BLaER1 treated with 17β-estradiol and CSF1 and Interleukin-3, amounts not matched to agents 10 nM and 100 nM (cell line): ENCODE results near the gene RAB43.

Experiments used
- H3K27ac ChIP-seq, 11 experiments: shearing (Covaris generic); formaldehyde crosslinking; 2 replicates each; pipeline ENCODE4 v1.8.1; 2022
- H3K27me3 ChIP-seq, 11 experiments: shearing (Covaris generic); formaldehyde crosslinking; 2 replicates each; pipeline ENCODE4 v1.8.1; 2022
- H3K36me3 ChIP-seq, 11 experiments: shearing (Covaris generic); formaldehyde crosslinking; 2 replicates each; pipeline ENCODE4 v1.8.1; 2022
- H3K4me1 ChIP-seq, 10 experiments: shearing (Covaris generic); formaldehyde crosslinking; 2 replicates each; pipeline ENCODE4 v1.8.1; 2022
- H3K4me2 ChIP-seq, 11 experiments: shearing (Covaris generic); formaldehyde crosslinking; 2 replicates each; pipeline ENCODE4 v1.8.1; 2022
- H3K4me3 ChIP-seq, 10 experiments: shearing (Covaris generic); formaldehyde crosslinking; 2 replicates each; pipeline ENCODE4 v1.8.1; 2022
- H3K9ac ChIP-seq, 11 experiments: shearing (Covaris generic); formaldehyde crosslinking; 2 replicates each; pipeline ENCODE4 v1.8.1; 2022
- H3K9me3 ChIP-seq, 11 experiments: shearing (Covaris generic); formaldehyde crosslinking; replicated peaks in 1 of 11; 2 replicates each; pipeline ENCODE4 v1.8.1; 2022
- H4K20me1 ChIP-seq, 11 experiments: shearing (Covaris generic); formaldehyde crosslinking; 2 replicates each; pipeline ENCODE4 v1.8.1; 2022
- Cebpa-rat ChIP-seq, 11 experiments: shearing (Covaris generic); IDR thresholded peaks; 2 replicates each; pipeline ENCODE4 v1.8.1; 2022

RAB43 gene

GRCh38 chr3:129126726-129127280 is 5.2 kb upstream of the RAB43 start:
- Histone ChIP-seq H3K4me2 (peak overlapping the region; percentile 72 to 93 (median 89)), H3K4me3 (peak overlapping the region in 3 of 10 experiments; percentile 16 to 30 (median 29); a peak in 3 of 20 replicates)
- no peak for TF ChIP-seq Cebpa-rat (IDR thresholded peaks at IDR 0.05)

GRCh38 chr3:129123314-129124060 is 1.9 kb upstream of the RAB43 start:
- Histone ChIP-seq H3K9me3 (no peaks in the 10 kb centered on the region), H4K20me1 (peaks cover 31 to 73% (median 46%) of the 10 kb centered on the region in 11 experiments; a peak in 21 of 22 replicates), H3K9ac (peak overlapping the region in 8 of 11 experiments; percentile 3 to 55 (median 22); a peak in 8 of 22 replicates), H3K27ac (peak overlapping the region in 8 of 11 experiments; percentile 32 to 65 (median 50); a peak in 15 of 22 replicates), H3K4me2 (peak overlapping the region; percentile 44 to 91 (median 82)), H3K27me3 (peaks cover 0 to 22% (median 0%) of the 10 kb centered on the region in 11 experiments; a peak in 5 of 22 replicates), H3K4me3 (peak overlapping the region in 1 of 10 experiments; percentile 16; a peak in 1 of 20 replicates), H3K4me1 (peaks cover 53 to 80% (median 74%) of the 10 kb centered on the region in 10 experiments), H3K36me3 (peaks cover 0 to 22% (median 14%) of the 10 kb centered on the region in 11 experiments; a peak in 21 of 22 replicates)
- peak in 9 of 11 experiments; percentile 67 to 90 (median 82); a peak in 17 of 22 replicates for TF ChIP-seq Cebpa-rat (IDR thresholded peaks at IDR 0.05)

More at GRCh38 chr3:129126726-129127280, 5.2 kb upstream of the RAB43 start:
- H4K20me1 ChIP-seq, result peaks cover 31 to 91% (median 57%) of the 10 kb centered on the region in 11 experiments; a peak in 21 of 22 replicates
- H3K27me3 ChIP-seq, result peaks cover 0 to 22% (median 0%) of the 10 kb centered on the region in 11 experiments; a peak in 5 of 22 replicates
- peaks cover 32 to 49% (median 42%) of the 10 kb centered on the region in 11 experiments for H3K36me3 ChIP-seq
- peak overlapping the region in 7 of 11 experiments; percentile 16 to 59 (median 38); a peak in 9 of 22 replicates for H3K27ac ChIP-seq
- H3K9me3 ChIP-seq, result no peaks in the 10 kb centered on the region
- H3K9ac ChIP-seq, result peak overlapping the region; percentile 14 to 62 (median 45); a peak in 16 of 22 replicates
- H3K4me1 ChIP-seq, result peaks cover 47 to 71% (median 67%) of the 10 kb centered on the region in 10 experiments

- H3K27me3 ChIP-seq, result peaks cover 0 to 22% (median 0%) of the 10 kb centered on the region in 11 experiments; a peak in 5 of 22 replicates
- peak overlapping the region in 8 of 11 experiments; percentile 32 to 99 (median 55); a peak in 11 of 22 replicates for H3K27ac ChIP-seq
- H4K20me1 ChIP-seq, result peaks cover 21 to 72% (median 36%) of the 10 kb centered on the region in 11 experiments; a peak in 21 of 22 replicates
- no peaks in the 10 kb centered on the region for H3K9me3 ChIP-seq
- H3K4me1 ChIP-seq, result peaks cover 53 to 80% (median 74%) of the 10 kb centered on the region in 10 experiments
- TF ChIP-seq Cebpa-rat (IDR thresholded peaks at IDR 0.05), result no peak
- peak overlapping the region in 4 of 10 experiments; percentile 16 to 91 (median 48); a peak in 2 of 20 replicates for H3K4me3 ChIP-seq
- H3K9ac ChIP-seq, result peak overlapping the region in 6 of 11 experiments; percentile 3 to 55 (median 30); a peak in 6 of 22 replicates
- H3K36me3 ChIP-seq, result peaks cover 6 to 25% (median 16%) of the 10 kb centered on the region in 11 experiments; a peak in 19 of 22 replicates
- peak overlapping the region; percentile 44 to 91 (median 82) for H3K4me2 ChIP-seq
These were observed 908 bp upstream of the RAB43 start for GRCh38 chr3:129122412-129123011.

DNA sequence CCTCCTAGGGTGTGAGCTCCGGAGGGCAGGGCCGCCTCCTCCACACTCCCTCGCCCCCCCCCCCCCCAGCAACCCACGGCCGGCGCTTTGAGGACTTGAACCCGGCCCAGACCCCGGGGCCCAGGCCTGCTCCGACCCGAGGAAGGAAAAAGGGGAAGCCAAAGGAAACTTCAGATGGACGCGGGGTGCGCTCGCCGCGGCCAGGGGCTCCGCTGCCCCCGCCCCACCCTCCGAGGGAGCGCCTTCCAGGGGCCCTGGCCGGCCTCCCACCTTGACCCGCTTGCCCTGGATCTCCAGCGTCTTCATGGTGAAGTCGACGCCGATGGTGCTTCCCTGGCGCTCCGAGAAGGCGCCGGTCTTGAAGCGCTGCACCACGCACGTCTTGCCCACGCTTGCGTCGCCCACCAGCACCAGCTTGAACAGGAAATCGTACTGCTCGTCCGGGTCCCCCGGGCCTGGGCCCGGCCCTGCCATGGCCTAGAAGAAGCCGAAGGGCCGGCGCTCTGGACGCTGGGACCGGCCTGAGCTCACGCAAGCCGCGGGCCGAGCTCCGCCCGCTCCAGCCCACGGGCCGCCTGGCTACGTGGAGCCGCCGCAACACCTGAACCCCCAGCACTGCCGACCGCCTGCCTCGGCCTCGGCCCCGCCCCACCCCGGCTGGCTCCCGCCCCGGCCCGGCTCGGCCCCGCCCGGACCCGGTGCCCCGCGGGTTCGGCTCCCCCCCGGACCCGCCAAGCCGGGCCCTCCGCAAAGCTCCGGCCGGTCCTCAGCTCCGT is 400 bp downstream of the RAB43 start:
- peaks cover 53 to 80% (median 74%) of the 10 kb centered on the region in 10 experiments for H3K4me1 ChIP-seq
- peaks cover 7 to 25% (median 21%) of the 10 kb centered on the region in 11 experiments; a peak in 19 of 22 replicates for H3K36me3 ChIP-seq
- peak overlapping the region; percentile 78 to 92 (median 90) for H3K4me3 ChIP-seq
- no peak for TF ChIP-seq Cebpa-rat (IDR thresholded peaks at IDR 0.05)
- H3K27me3 ChIP-seq, result peaks cover 0 to 17% (median 0%) of the 10 kb centered on the region in 11 experiments; a peak in 4 of 22 replicates
- H3K27ac ChIP-seq, result peak overlapping the region; percentile 90 to 100 (median 96)
- peak overlapping the region; percentile 81 to 100 (median 98) for H3K4me2 ChIP-seq
- peak overlapping the region; percentile 89 to 99 (median 96) for H3K9ac ChIP-seq
- H3K9me3 ChIP-seq, result no peaks in the 10 kb centered on the region
- peaks cover 10 to 69% (median 29%) of the 10 kb centered on the region in 11 experiments; a peak in 20 of 22 replicates for H4K20me1 ChIP-seq

DNA sequence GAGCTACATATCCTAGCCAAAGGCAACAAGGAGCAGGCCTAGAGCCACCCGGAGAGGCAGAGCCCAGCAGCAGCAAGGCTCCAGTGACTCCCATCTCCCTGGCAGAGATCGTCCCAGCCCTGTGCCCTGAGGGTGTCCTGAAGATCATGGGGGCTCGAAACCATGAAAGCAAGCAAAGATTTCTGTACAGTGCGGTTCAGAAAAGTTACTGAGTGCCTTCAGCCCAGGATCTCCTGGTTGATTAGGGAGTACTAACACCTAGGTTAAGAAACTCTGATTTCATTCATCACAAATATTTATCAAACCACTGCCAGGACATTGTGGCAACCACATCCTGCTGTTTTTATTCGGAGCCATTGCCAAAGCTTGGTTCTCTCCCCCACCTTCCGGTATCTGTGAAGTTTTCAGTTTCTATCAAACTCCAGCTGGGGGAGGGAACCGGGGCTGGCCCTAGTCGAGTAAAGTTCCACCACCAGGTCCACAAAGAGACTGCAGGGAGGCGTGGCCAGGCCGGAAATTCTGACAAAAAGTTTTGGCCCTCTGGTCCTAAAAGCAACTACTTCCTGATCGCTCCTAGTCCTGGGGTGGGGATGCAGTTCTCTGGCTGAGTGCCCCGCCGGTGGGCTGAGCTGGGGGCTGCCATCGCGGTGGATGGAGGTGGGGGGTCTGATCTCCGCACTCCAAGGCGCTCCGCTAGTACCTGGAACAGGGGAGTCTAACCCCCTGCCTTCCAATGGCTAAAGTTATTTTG is 1.2 kb downstream of the RAB43 start:
- H3K27ac ChIP-seq, result peak overlapping the region; percentile 90 to 100 (median 96)
- H3K4me2 ChIP-seq, result peak overlapping the region; percentile 82 to 100 (median 98)
- H3K4me3 ChIP-seq, result peak overlapping the region; percentile 78 to 92 (median 90)
- peaks cover 0 to 9% (median 0%) of the 10 kb centered on the region in 11 experiments; a peak in 3 of 22 replicates for H3K27me3 ChIP-seq
- H3K9me3 ChIP-seq, result no peaks in the 10 kb centered on the region
- peaks cover 9 to 29% (median 22%) of the 10 kb centered on the region in 11 experiments; a peak in 19 of 22 replicates for H3K36me3 ChIP-seq
- peak overlapping the region; percentile 89 to 99 (median 96) for H3K9ac ChIP-seq
- H4K20me1 ChIP-seq, result peaks cover 12 to 69% (median 27%) of the 10 kb centered on the region in 11 experiments; a peak in 20 of 22 replicates
- peaks cover 61 to 80% (median 74%) of the 10 kb centered on the region in 10 experiments for H3K4me1 ChIP-seq
- TF ChIP-seq Cebpa-rat (IDR thresholded peaks at IDR 0.05), result peak in 8 of 11 experiments; percentile 10 to 93 (median 62); a peak in 10 of 22 replicates

GRCh38 chr3:129119365-129120100 is 2.1 kb downstream of the RAB43 start:
- H3K4me3 ChIP-seq, result peak overlapping the region; percentile 78 to 92 (median 90)
- 0 out of 22 replicates have a peak, but pooled peaks cover 0 to under 1% (median 0%) of the 10 kb centered on the region in 11 experiments for H3K27me3 ChIP-seq
- H3K9me3 ChIP-seq, result no peaks in the 10 kb centered on the region
- peaks cover 70 to 79% (median 77%) of the 10 kb centered on the region in 10 experiments for H3K4me1 ChIP-seq
- peaks cover 18 to 38% (median 31%) of the 10 kb centered on the region in 11 experiments for H3K36me3 ChIP-seq
- peak overlapping the region; percentile 89 to 99 (median 96) for H3K9ac ChIP-seq
- peak overlapping the region; percentile 82 to 100 (median 98) for H3K4me2 ChIP-seq
- TF ChIP-seq Cebpa-rat (IDR thresholded peaks at IDR 0.05), result no peak
- peak overlapping the region; percentile 90 to 100 (median 96); a peak in 21 of 22 replicates for H3K27ac ChIP-seq
- H4K20me1 ChIP-seq, result peaks cover 14 to 71% (median 26%) of the 10 kb centered on the region in 11 experiments; a peak in 20 of 22 replicates
